Uterus (tissue), 2 donors: ENCODE results near the gene BAD.

Experiments used
- POLR2A ChIP-seq, 2 donors: fragments of 450-650 bp; IDR thresholded peaks; one replicate each; pipeline ENCODE4 v1.6.1; 2016; ENCODE audit warnings: antibody characterized with exemption in 2 of 2, mild to moderate bottlenecking in 1 of 2, moderate library complexity in 1 of 2
- TF ChIP-seq, protein P1 (sequence below), 4 experiments: fragments of 200-600 bp in 2 of 4; fragments of 450-650 bp in 2 of 4; sonication (generic) in 2 of 4; IDR thresholded peaks; one replicate each; pipeline ENCODE4 v1.5.1; 2016 to 2019; ENCODE audit warnings: antibody characterized with exemption in 4 of 4, mild to moderate bottlenecking in 2 of 4, moderate library complexity in 1 of 4

DNA sequence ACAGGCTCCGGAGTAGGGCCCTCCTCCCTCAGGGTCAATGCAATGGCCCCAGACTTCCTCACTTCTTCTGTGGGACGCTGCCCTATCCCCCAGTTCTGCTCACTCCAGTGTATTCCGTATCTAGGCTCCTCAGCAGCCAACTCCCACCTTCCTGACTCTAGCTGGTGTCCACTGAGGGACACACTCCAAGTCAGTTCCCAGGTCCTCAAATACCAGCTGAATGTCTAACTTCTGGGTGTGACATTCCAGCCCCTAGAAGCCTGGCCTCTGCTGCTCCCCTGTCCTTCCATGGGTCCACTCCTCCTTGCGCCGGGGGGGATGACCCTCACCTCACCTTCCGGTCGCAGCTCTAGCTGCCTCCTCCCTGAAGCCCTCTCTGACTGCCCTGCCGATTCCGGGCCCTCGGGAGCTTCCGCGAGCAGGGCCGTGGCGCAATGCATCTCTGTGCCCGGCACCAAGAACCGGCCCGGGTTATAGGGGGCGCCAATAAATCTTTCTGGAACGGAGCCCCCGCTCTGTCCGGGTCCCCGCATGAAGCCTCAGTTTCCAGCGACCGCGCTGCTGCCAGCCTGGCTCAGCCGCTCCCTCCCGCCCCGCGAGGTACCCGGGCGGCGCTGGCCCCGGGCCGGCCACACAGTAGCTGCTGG lies 15.4 kb downstream of the BAD start:
- TF ChIP-seq, protein P1, sequence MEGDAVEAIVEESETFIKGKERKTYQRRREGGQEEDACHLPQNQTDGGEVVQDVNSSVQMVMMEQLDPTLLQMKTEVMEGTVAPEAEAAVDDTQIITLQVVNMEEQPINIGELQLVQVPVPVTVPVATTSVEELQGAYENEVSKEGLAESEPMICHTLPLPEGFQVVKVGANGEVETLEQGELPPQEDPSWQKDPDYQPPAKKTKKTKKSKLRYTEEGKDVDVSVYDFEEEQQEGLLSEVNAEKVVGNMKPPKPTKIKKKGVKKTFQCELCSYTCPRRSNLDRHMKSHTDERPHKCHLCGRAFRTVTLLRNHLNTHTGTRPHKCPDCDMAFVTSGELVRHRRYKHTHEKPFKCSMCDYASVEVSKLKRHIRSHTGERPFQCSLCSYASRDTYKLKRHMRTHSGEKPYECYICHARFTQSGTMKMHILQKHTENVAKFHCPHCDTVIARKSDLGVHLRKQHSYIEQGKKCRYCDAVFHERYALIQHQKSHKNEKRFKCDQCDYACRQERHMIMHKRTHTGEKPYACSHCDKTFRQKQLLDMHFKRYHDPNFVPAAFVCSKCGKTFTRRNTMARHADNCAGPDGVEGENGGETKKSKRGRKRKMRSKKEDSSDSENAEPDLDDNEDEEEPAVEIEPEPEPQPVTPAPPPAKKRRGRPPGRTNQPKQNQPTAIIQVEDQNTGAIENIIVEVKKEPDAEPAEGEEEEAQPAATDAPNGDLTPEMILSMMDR (IDR thresholded peaks at IDR 0.05), result no peak
- TF ChIP-seq POLR2A (IDR thresholded peaks at IDR 0.05), result peak in 1 of 2 donors; percentile 28
